Choroid plexus epithelial cell (primary cell): ENCODE results near the gene ICAM4.
"Not testable (repeated sequence)": the region's sequence is repeated elsewhere in the genome, so short reads cannot be mapped to it uniquely, and the experiment has no call there.

Experiments used
- DNase-seq: peaks from one replicate; pipeline ENCODE4 v3.0.0-alpha.2; 2010; ENCODE audit warnings: low read depth
- H3K4me3 ChIP-seq: 2 replicates; pipeline ENCODE4 v1.5.1; 2011; ENCODE audit warnings: low read depth, mild to moderate bottlenecking, control low read depth, low read length, moderate library complexity
- TF ChIP-seq, protein P1 (sequence below): conservative IDR thresholded peaks from 2 replicates; pipeline ENCODE4 v1.5.1; 2011; ENCODE audit warnings: low read depth, mild to moderate bottlenecking, control low read depth, inconsistent platforms, low read length, moderate library complexity

Gene ICAM4, protein sequence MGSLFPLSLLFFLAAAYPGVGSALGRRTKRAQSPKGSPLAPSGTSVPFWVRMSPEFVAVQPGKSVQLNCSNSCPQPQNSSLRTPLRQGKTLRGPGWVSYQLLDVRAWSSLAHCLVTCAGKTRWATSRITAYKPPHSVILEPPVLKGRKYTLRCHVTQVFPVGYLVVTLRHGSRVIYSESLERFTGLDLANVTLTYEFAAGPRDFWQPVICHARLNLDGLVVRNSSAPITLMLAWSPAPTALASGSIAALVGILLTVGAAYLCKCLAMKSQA

DNA sequence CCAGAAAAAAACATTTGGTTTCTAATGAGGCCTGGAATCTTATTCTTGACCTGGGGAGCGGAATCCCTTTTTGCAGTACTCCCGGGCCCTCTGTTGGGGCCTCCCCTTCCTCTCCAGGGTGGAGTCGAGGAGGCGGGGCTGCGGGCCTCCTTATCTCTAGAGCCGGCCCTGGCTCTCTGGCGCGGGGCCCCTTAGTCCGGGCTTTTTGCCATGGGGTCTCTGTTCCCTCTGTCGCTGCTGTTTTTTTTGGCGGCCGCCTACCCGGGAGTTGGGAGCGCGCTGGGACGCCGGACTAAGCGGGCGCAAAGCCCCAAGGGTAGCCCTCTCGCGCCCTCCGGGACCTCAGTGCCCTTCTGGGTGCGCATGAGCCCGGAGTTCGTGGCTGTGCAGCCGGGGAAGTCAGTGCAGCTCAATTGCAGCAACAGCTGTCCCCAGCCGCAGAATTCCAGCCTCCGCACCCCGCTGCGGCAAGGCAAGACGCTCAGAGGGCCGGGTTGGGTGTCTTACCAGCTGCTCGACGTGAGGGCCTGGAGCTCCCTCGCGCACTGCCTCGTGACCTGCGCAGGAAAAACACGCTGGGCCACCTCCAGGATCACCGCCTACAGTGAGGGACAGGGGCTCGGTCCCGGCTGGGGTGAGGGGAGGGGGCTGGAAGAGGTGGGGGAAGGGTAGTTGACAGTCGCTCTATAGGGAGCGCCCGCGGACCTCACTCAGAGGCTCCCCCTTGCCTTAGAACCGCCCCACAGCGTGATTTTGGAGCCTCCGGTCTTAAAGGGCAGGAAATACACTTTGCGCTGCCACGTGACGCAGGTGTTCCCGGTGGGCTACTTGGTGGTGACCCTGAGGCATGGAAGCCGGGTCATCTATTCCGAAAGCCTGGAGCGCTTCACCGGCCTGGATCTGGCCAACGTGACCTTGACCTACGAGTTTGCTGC, at the start of gene ICAM4:
Gene ICAM4, plus strand, starts transcription at position 153 of the 935 bp plus-strand sequence. Its CDS starts 58 bp downstream, at position 211.
- TF ChIP-seq, protein P1, sequence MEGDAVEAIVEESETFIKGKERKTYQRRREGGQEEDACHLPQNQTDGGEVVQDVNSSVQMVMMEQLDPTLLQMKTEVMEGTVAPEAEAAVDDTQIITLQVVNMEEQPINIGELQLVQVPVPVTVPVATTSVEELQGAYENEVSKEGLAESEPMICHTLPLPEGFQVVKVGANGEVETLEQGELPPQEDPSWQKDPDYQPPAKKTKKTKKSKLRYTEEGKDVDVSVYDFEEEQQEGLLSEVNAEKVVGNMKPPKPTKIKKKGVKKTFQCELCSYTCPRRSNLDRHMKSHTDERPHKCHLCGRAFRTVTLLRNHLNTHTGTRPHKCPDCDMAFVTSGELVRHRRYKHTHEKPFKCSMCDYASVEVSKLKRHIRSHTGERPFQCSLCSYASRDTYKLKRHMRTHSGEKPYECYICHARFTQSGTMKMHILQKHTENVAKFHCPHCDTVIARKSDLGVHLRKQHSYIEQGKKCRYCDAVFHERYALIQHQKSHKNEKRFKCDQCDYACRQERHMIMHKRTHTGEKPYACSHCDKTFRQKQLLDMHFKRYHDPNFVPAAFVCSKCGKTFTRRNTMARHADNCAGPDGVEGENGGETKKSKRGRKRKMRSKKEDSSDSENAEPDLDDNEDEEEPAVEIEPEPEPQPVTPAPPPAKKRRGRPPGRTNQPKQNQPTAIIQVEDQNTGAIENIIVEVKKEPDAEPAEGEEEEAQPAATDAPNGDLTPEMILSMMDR = no peak
- peak; percentile 92 for DNase-seq
- peak within 1 kb of the TSS; percentile 12 for H3K4me3 ChIP-seq

DNA sequence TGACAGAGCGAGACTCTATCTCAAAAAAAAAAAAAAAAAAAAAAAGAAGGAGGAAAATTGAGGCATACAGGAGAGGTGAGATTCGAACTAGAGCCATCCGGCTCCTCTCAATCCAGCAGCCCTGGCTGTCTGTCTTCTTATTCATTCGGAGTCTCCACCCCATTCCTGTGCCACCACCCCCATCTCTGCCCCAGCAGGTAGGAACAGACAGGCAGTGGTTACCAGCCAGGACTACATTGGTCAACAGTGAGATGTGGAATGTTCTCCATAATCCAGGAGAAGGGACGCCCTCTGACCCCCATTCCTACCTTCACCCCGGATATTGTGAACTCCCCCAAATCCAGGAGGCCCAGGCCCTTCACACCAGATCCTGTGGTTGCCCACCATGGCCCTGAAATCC, 49.1 kb upstream of the ICAM4 start:
- TF ChIP-seq, protein P1 = no peak
- no peak for DNase-seq
- no peak overlapping the region for H3K4me3 ChIP-seq

DNA sequence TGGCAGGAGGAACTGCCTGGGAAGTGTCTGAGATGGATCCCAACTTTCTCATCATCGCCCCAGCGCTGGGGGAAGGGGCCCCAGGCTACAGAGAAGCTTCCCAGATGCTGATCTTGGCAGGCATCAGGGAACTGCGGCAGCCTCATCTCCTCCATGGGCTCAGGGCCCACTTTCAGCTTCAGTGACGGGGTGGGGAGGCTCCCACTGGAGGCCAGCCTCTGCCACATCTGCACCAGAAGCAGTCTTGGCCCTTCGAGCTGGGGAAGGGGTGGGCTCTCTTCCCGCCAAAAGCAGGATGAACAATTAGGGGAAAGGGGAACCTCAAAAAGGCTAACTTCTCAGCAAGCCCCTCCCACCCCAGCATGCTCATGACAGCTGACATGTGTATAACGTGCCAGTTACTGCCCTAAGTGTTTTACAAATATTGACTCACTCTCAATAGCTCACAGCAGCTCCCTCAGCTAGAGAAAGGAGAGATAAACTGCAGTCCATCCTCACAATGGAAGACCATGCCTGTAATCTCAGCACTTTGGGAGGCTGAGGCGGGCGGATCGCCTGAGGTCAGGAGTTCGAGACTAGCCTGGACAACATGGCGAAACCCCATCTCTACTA, 48.5 kb upstream of the ICAM4 start:
- TF ChIP-seq, protein P1 = no peak
- H3K4me3 ChIP-seq = no peak overlapping the region
- peak; percentile 50 for DNase-seq

DNA sequence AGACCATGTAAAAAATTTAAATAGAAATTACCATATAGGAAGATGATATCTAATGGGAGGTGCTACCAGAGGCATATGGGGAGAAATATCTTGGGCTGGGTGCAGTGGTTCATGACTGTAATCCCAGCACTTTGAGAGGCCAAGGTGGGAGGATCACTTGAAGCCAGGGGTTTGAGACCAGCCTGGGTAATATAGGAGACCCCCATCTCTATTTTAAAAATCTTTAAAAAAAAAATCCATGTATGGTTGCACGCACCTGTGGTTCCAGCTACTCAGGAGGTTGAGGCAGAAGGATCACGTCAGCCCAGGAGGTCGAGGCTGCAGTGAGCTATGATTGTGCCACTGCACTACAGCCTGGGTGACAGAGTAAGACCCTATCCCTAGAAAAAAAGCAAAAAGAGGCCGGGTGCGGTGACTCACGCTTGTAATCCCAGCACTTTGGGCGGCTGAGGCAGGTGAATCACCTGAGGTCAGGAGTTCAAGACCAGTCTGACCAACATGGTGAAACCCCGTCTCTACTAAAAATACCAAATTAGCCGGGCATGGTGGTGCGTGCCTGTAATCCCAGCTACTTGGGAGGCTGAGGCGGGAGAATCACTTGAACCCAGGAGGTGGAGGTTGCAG, 44.8 kb upstream of the ICAM4 start:
- DNase-seq, H3K4me3 ChIP-seq: not testable (repeated sequence)

DNA sequence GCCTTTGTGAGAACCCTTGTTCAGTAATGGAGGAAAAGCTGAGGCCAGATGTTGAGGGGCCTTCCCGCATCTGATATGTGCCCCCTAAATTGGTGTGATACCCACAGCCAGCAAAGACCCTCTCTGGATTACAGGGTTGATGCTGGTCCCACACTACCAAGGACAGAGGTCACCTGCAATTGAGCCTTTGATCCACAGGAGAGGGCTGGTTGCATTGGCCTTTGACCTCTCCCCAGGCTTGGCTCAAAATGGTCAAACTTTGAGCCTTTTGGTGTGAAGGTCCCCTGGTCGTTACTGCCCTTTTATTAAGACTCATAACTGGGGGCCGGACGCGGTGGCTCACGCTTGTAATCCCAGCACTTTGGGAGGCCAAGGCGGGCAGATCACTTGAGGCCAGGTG, 43.1 kb upstream of the ICAM4 start:
- TF ChIP-seq, protein P1 = no peak
- DNase-seq = no peak
- H3K4me3 ChIP-seq = no peak overlapping the region

DNA sequence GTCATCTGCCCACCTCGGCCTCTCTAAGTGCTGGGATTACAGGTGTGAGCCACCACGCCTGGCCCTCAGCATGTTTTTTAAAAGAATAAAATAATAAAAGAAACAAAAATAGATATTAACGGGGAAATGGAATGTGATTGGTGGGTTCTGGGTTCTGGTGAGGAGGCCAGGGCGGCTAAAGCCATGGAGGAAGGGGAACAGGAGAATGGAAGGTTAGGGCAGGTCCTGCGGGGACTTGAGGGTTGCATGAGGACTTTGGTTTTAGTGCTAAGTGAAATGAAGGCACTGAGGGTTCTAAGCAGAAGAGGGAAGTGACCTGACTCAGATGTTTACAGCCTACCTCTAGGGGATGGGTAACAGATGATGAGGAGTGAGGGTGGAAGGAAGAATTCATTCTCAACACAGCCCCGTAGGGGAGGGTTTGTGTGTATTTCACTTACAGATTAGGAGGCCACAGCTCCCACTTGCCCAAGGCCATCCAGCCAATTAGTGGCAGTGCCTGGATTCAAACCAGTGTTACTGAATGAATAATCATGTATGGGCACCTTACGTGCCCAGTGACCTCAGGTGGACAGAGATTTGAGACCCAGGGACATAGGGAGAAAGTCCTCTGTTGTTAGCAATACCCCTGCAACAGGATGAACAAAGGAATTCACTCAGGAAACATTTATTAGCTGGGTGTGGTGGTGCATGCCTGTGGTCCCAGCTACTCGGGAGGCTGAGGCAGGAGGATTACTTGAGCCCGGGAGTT, 41.4 kb upstream of the ICAM4 start:
- no peak overlapping the region for H3K4me3 ChIP-seq
- DNase-seq = no peak
- TF ChIP-seq, protein P1 = no peak
